HG03139 (cell line): ENCODE results near the gene SMAD9.
A peak's percentile ranks its signal among the peaks of the same experiment; 100 is the strongest.

ENCODE experiments used
- ATAC-seq: cut with Tn5 transposase; IDR thresholded peaks from one replicate; pipeline ENCODE4 v1.9.1; 2021; ENCODE audit not compliant: unreplicated experiment

SMAD9 gene

GRCh38 chr13:36818804-36819738 is 101.0 kb downstream of the SMAD9 start, which contains the start of gene RFXAP:
Gene RFXAP (plus strand): TSS chr13:36819222. CDS start chr13:36819358, 136 bp downstream.
- ATAC-seq = peak; percentile 85

- no peak for ATAC-seq
Observed at GRCh38 chr13:36817996-36818803, 101.8 kb downstream of the SMAD9 start.

GRCh38 chr13:36815062-36815461 is 105.0 kb downstream of the SMAD9 start:
- ATAC-seq = no peak

GRCh38 chr13:36814465-36814864 is 105.6 kb downstream of the SMAD9 start:
- no peak for ATAC-seq

GRCh38 chr13:36813225-36813624 is 106.8 kb downstream of the SMAD9 start:
- no peak for ATAC-seq

- no peak for ATAC-seq
Observed at GRCh38 chr13:36807616-36808015, 112.4 kb downstream of the SMAD9 start.

- no peak for ATAC-seq
Observed at GRCh38 chr13:36806102-36806501, 113.9 kb downstream of the SMAD9 start.

GRCh38 chr13:36804588-36804987 is 115.5 kb downstream of the SMAD9 start:
- ATAC-seq = no peak

GRCh38 chr13:36801035-36801434 is 119.0 kb downstream of the SMAD9 start:
- ATAC-seq = no peak

- ATAC-seq = no peak
Observed at GRCh38 chr13:36796052-36796451, 124.0 kb downstream of the SMAD9 start.

- ATAC-seq = no peak
Observed at GRCh38 chr13:36795463-36795862, 124.6 kb downstream of the SMAD9 start.
